Central memory CD8-positive, alpha-beta T cell (primary cell): Measurements from ENCODE around the gene IL20RB.

Experiments
- ATAC-seq: fragments of 150-1000 bp; cut with Tn5 transposase; replicated peaks from 2 replicates; pipeline ENCODE4 v1.10.0; 2022; ENCODE audit warnings: mild to moderate bottlenecking, moderate FRiP score, moderate number of reproducible peaks; ENCODE audit not compliant: poor library complexity, severe bottlenecking; ENCODE audit errors: extremely low read depth
- DNase-seq, 2 donors: peaks; one replicate each; pipeline ENCODE4 v3.0.0; 2021; ENCODE audit warnings: low spot score in 2 of 2
- H3K27ac Mint-ChIP-seq: one replicate; pipeline ENCODE4 v1.8.0; 2022; ENCODE audit warnings: low read depth, mild to moderate bottlenecking, moderate library complexity, mixed read lengths
- H3K27me3 Mint-ChIP-seq: one replicate; pipeline ENCODE4 v1.8.0; 2022; ENCODE audit warnings: mixed read lengths
- H3K36me3 Mint-ChIP-seq: one replicate; pipeline ENCODE4 v1.8.0; 2022; ENCODE audit warnings: mild to moderate bottlenecking, moderate library complexity, mixed read lengths; ENCODE audit not compliant: insufficient read depth
- H3K4me1 Mint-ChIP-seq: one replicate; pipeline ENCODE4 v1.8.0; 2022; ENCODE audit warnings: mixed read lengths
- H3K4me3 Mint-ChIP-seq: one replicate; pipeline ENCODE4 v1.8.0; 2022; ENCODE audit warnings: mild to moderate bottlenecking, moderate library complexity, mixed read lengths
- H3K9me3 Mint-ChIP-seq: one replicate; pipeline ENCODE4 v1.8.0; 2022; ENCODE audit warnings: mixed read lengths

IL20RB gene

DNA sequence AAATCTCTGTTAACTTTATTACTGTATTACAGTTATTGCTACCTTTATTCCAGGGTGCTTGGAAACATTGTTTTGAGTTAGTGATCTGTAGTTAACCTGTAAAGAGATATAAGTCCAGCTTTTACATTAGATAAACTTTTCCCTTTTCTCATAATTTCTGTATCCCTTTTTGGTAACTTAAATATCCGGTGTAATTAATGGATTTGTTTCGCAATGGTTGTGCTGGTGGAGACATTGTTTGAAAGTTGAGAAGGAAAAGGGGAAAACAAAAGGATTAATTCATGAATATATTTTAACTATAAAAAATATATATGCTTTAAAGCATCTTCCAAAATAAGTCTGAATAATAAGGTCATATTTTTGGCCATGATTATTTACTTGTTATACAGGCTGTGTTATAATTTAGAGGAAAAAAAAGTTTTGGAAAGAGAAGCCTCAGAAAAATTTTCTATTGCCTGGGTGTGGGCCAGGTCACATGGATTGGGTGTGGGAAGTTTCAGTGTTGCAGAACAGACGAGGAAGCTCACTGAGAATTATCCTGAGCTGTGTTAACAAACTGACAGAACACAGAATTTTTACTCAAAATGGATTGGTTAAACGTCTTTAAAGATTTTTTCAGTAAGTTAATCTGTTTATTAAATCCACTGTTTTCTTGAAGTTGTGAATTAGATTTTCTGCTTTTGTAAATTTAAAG, 27.7 kb upstream of the IL20RB start:
- DNase-seq (no peak), ATAC-seq (no peak)
- no peak overlapping the region for H3K27ac Mint-ChIP-seq
- no peaks in the 10 kb centered on the region for H3K27me3 Mint-ChIP-seq
- H3K9me3 Mint-ChIP-seq = no peaks in the 10 kb centered on the region
- H3K4me1 Mint-ChIP-seq = peaks cover 64% of the 10 kb centered on the region
- H3K36me3 Mint-ChIP-seq = peaks cover 12% of the 10 kb centered on the region
- H3K4me3 Mint-ChIP-seq = no peak overlapping the region

DNA sequence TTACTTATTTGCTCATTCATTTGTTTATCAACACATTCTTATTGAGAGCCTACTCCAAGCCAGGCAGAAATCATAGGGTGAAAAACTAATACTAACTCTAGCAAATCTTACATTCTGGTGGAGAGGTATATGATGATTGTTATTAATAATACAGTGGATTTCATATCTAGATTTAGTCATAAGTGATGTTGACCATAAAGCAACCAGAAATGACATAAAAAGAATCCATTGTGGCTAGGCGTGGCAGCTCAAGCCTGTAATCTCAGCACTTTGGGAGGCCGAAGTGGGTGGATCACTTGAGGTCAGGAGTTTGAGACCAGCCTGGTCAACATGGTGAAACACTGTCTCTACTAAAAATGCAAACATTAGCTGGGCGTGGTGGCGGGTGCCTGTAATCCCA, 26.2 kb upstream of the IL20RB start:
- Mint-ChIP-seq H3K4me1 (peaks cover 63% of the 10 kb centered on the region), H3K4me3 (no peak overlapping the region), H3K9me3 (no peaks in the 10 kb centered on the region), H3K27ac (peak overlapping the region; percentile 14), H3K27me3 (no peaks in the 10 kb centered on the region), H3K36me3 (peaks cover 13% of the 10 kb centered on the region)
- ATAC-seq = no peak
- DNase-seq = no peak

DNA sequence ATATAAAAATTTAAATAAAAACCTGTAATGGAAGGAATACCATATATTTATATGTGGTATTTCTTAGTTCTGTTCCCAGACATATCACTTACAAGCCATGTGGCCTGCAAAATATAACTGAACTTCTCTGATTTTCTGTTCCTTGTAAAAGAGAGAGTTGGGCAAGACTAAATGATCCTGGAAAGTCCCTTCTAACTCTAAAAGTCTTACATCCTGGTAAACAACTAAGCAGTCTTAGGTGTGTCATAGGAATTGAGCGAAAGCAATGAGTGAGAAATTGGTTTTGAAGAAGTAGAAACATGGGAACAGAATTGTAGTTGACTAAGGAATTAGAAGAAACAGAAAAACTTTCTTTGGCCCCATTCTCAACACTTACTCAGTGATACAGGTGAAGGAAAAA, 25.3 kb upstream of the IL20RB start:
- no peaks in the 10 kb centered on the region for H3K27me3 Mint-ChIP-seq

DNA sequence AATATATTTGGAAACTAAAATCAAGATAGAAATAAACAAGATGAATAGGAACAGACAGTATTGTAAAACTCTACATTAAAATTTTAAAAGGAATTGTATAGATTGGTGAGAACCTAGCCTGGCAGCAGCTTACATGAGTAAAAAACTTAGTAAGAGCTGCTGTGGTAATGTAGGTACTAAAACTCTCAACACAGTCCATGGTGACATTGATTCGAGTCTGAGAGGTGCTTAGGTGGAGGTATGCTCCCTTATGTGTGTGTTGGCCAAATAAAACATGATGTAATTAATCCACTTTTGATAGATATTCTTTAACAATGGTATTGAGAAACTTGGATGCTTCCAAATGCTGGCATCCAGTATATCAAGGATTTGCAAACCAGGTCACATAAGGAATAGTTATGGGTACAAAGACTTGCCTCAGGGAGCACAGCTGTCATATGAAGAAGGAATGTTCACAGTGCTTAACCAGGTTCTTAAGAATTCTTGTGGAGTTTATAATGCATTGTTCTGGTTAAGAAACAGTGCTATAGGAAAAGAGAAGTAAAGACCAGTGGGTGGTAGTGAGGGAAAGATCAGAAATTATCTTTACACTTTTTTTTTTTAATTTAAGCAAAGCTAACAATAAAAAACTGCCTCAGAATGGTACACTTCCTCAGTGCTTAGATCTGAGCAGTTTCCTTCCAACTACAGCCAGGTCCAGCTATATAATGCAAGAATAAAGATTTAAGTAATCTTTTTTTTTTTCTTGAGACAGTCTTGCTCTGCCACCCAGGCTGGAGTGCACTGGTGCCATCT, 24.6 kb upstream of the IL20RB start:
- Mint-ChIP-seq H3K4me1 (peaks cover 66% of the 10 kb centered on the region), H3K9me3 (no peaks in the 10 kb centered on the region), H3K27ac (peak overlapping the region; percentile 86), H3K27me3 (no peaks in the 10 kb centered on the region), H3K4me3 (no peak overlapping the region), H3K36me3 (peaks cover 14% of the 10 kb centered on the region)
- no peak for ATAC-seq
- no peak for DNase-seq

More for the DNA sequence above, 25.3 kb upstream of the IL20RB start:
- Mint-ChIP-seq H3K4me1 (peaks cover 64% of the 10 kb centered on the region), H3K9me3 (no peaks in the 10 kb centered on the region), H3K36me3 (peaks cover 14% of the 10 kb centered on the region), H3K4me3 (no peak overlapping the region), H3K27ac (peak overlapping the region; percentile 86)
- ATAC-seq (no peak), DNase-seq (no peak)

DNA sequence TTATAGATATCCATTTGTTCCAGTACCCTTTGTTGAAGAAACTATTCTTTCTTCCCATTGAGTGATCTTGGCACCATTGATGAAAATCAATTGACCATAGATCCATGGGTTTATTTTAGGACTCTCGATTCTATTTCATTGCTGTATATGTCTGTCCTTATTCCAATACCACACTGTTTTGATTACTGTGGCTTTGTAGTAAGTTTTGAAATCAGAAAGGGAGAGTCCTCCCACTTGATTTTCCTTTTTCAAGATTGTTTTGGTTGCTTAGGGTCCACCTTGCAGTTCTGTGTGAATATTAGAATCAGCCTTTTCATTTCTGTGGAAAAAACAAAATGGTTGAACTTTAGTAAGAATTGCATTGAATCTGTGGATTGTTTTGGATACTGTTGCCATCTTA, 20.6 kb upstream of the IL20RB start:
- H3K36me3 Mint-ChIP-seq = peaks cover 8% of the 10 kb centered on the region
- H3K4me3 Mint-ChIP-seq = no peak overlapping the region
- H3K27ac Mint-ChIP-seq = peak overlapping the region; percentile 47
- no peak for DNase-seq
- ATAC-seq = no peak
- peaks cover 72% of the 10 kb centered on the region for H3K4me1 Mint-ChIP-seq
- no peaks in the 10 kb centered on the region for H3K9me3 Mint-ChIP-seq
- H3K27me3 Mint-ChIP-seq = no peaks in the 10 kb centered on the region

DNA sequence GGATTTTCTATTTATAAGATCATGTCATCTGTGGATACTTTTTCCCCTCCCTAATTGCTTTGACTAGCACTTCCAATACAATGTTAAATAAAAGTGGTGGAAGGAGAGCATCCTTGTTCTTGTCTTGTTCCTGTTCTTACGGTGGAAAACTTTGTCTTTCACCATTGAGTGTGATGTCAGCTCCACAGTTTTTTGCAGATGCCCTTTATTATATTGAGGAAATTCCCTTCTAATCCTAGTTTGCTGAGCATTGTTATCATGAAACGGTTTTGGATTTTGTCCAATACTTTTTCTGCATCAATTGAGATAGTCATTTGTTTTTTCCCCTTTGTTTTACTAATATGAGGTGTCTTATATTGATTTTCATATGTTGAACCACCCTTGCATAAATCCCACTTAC, 19.9 kb upstream of the IL20RB start:
- ATAC-seq = no peak
- H3K4me1 Mint-ChIP-seq = peaks cover 72% of the 10 kb centered on the region
- no peaks in the 10 kb centered on the region for H3K27me3 Mint-ChIP-seq
- peaks cover 8% of the 10 kb centered on the region for H3K36me3 Mint-ChIP-seq
- DNase-seq = no peak
- H3K27ac Mint-ChIP-seq = peak overlapping the region; percentile 47
- H3K9me3 Mint-ChIP-seq = no peaks in the 10 kb centered on the region
- H3K4me3 Mint-ChIP-seq = no peak overlapping the region

DNA sequence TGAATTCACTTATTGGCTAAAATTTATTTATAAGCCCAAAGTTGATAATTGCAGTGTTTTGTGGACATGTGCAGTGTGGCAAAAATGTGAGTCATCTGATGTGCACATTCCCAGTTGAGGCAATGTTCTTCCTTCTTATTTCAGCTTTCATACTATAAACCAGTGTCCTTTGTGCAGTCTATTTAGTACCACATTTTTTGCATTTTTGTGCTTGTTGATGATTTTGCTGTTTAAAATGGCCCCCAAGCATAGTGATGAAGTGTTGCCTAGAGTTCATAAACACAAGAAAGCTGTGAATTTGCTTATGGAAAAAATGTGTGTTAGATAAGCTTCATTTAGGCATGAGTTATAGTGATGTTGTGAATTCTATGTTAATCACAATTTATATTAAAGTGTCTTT, 19.4 kb upstream of the IL20RB start:
- peak overlapping the region; percentile 47 for H3K27ac Mint-ChIP-seq
- H3K9me3 Mint-ChIP-seq = no peaks in the 10 kb centered on the region
- DNase-seq = no peak
- no peak overlapping the region for H3K4me3 Mint-ChIP-seq
- H3K27me3 Mint-ChIP-seq = no peaks in the 10 kb centered on the region
- ATAC-seq = peak; percentile 48
- H3K4me1 Mint-ChIP-seq = peaks cover 72% of the 10 kb centered on the region
- H3K36me3 Mint-ChIP-seq = peaks cover 6% of the 10 kb centered on the region

DNA sequence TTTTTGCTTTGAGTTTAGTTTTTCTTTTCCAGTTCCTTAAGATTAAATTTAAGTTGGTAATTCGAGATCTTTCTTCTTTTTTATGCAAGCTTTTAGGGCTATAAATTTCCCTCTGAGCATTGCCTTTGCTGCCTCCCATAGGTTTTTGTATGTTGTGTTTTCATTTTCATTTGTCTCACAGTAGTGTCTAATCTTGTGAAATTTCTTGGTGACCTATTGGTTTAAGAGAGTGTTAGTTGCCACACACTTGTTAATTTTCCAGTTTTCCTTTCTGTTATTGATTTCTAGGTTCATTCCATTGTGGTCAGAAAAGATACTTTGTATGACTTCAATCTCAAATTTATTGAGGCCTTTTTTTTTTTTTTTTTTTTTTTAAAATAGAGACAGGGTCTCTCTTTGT, 18.3 kb upstream of the IL20RB start:
- Mint-ChIP-seq H3K4me3 (peak overlapping the region; percentile 51), H3K4me1 (peaks cover 75% of the 10 kb centered on the region), H3K27me3 (no peaks in the 10 kb centered on the region), H3K9me3 (no peaks in the 10 kb centered on the region), H3K27ac (peak overlapping the region; percentile 82), H3K36me3 (peaks cover 8% of the 10 kb centered on the region)
- ATAC-seq (no peak), DNase-seq (no peak)

DNA sequence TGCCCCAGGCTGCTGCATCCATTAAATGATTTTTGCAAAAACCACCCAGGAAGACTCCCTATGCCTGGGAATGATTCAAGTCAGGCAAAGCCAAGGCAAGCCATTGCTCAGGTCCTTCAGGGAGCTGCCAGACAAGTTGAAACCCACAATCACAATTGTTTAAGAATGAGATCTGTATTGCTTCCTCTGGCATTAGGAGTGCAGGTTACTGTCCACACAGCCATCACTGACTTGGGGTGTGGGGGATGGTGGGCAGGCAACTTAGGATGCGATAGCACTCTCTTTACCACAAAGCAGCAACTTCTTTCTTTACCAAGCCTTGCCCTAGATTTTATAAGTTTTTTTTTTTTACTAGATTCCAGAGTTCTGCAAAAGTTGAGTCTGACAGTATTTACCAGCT, 15.0 kb upstream of the IL20RB start:
- Mint-ChIP-seq H3K36me3 (peaks cover 15% of the 10 kb centered on the region), H3K27me3 (no peaks in the 10 kb centered on the region), H3K27ac (peak overlapping the region; percentile 5), H3K9me3 (no peaks in the 10 kb centered on the region), H3K4me1 (peaks cover 61% of the 10 kb centered on the region), H3K4me3 (peak overlapping the region; percentile 3)
- DNase-seq (no peak), ATAC-seq (peak; percentile 43)

DNA sequence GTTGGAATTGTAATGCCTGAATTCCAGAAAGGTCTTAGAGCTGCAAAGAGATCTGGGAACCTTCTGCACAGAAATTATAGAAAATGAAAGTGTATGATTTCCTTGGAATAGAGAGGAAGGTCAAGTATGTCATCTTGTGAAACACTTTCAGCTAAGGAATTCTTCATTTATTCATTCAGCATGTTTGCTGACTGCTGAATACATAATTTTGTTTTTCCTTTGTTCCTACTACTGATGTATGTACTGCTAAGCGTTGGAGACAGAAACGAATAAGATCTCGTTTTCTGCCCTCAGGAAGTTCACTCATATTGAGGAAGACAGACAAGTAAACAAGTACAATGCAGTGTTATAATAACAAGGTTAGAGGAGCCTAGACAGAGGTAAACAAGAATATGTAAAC, 14.3 kb upstream of the IL20RB start:
- Mint-ChIP-seq H3K4me1 (peaks cover 57% of the 10 kb centered on the region), H3K36me3 (peaks cover 16% of the 10 kb centered on the region), H3K9me3 (no peaks in the 10 kb centered on the region), H3K27me3 (no peaks in the 10 kb centered on the region), H3K4me3 (no peak overlapping the region), H3K27ac (peak overlapping the region; percentile 5)
- ATAC-seq (no peak), DNase-seq (no peak)

DNA sequence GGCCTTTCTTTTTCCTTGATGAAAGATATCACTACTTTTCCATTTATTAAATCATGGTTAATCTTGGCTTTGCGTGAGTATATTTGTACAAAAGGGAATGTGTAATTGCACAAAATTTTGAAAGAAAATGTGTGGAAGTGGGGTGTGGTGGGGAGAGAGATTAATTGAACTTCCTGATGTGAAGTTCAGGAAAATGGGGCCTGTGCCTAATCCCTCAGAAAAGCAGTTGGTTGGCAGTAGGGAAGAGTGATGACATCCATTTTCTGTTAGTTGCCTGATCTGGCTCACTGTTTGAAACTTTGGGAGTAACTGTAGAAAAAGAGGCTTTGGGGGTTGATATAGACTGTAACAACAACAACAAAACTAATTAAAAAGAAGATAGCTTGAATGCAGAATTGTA, 10.8 kb upstream of the IL20RB start:
- Mint-ChIP-seq H3K27me3 (no peaks in the 10 kb centered on the region), H3K4me1 (peaks cover 39% of the 10 kb centered on the region), H3K4me3 (no peak overlapping the region), H3K27ac (peak overlapping the region; percentile 70), H3K36me3 (peaks cover 18% of the 10 kb centered on the region), H3K9me3 (no peaks in the 10 kb centered on the region)
- no peak for ATAC-seq
- DNase-seq = no peak

DNA sequence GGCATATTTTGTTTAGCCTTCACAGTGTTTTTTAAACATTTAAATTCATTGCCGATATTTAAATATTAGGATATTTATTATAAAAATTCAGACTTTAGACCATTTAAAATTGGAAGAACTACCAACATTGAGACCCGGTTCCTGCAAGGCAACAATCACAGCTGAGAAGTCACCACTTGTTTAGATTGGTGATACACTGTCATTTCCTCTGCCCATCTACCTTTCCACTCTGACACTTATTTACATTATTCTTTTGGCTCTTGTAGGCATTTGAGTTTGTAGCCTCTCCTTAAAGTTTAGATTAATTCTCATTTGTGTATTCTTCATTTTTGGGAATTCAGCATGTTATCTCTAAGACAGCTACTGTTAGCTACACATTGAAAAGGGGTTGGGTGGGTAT, 10.3 kb upstream of the IL20RB start:
- DNase-seq = no peak
- no peaks in the 10 kb centered on the region for H3K9me3 Mint-ChIP-seq

DNA sequence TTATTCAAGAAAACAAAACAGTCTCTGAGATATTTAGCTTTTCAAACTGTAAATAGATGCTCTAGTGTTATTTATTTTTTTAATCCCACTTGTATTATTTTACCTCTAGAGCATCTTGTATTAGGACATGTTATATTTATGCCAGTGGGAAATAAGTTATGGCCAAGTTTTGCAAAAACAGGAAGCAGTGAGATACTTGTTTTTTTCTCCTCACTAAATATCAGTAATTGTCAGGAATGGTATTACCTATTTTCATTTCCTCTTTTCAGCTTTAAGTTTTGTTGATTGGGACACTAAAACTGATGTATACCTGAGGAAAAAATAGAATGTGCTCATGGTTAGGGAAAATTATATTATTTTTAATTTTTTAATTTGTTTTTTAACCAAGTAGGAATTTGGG, 8.6 kb upstream of the IL20RB start:
- Mint-ChIP-seq H3K4me3 (no peak overlapping the region), H3K27ac (no peak overlapping the region), H3K4me1 (peaks cover 30% of the 10 kb centered on the region), H3K9me3 (no peaks in the 10 kb centered on the region), H3K27me3 (no peaks in the 10 kb centered on the region), H3K36me3 (peaks cover 16% of the 10 kb centered on the region)
- DNase-seq = no peak
- ATAC-seq = no peak

More for the DNA sequence above, 10.3 kb upstream of the IL20RB start:
- H3K36me3 Mint-ChIP-seq = peaks cover 18% of the 10 kb centered on the region
- H3K27me3 Mint-ChIP-seq = no peaks in the 10 kb centered on the region
- H3K4me1 Mint-ChIP-seq = peaks cover 39% of the 10 kb centered on the region
- no peak overlapping the region for H3K4me3 Mint-ChIP-seq
- peak overlapping the region; percentile 70 for H3K27ac Mint-ChIP-seq
- no peak for ATAC-seq
